ENCODE data around the gene PPP1R12B.
"Not testable (repeated sequence)": the region's sequence is repeated elsewhere in the genome, so short reads cannot be mapped to it uniquely, and the experiment has no call there.

PPP1R12B gene

DNA sequence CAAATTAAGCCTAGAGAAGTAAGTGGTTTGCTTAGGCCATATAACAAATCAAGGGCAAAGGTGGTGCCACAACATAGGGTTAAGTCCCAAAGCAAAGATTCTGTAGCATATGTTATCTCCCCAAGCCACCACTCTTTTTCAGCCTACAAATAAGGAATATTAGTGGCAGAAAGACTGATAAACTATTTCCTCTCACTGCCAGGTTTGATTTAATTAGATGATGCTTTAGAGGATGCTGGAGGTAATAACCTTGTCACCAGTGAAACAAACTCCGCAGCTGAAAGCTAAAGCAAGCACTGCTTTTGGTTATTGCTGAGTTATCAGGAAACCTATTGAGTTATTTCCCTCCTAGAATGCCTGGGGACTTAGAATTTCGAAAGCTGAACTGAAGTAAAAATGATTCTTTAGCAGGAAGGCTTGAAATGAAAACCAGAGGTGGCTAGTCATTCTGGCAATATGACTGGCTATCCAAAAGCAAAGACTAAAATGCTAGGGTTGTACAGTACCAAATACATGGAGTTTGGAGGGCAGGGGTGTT, 216.5 kb downstream of the PPP1R12B start:
- no peak for DNase-seq

DNA sequence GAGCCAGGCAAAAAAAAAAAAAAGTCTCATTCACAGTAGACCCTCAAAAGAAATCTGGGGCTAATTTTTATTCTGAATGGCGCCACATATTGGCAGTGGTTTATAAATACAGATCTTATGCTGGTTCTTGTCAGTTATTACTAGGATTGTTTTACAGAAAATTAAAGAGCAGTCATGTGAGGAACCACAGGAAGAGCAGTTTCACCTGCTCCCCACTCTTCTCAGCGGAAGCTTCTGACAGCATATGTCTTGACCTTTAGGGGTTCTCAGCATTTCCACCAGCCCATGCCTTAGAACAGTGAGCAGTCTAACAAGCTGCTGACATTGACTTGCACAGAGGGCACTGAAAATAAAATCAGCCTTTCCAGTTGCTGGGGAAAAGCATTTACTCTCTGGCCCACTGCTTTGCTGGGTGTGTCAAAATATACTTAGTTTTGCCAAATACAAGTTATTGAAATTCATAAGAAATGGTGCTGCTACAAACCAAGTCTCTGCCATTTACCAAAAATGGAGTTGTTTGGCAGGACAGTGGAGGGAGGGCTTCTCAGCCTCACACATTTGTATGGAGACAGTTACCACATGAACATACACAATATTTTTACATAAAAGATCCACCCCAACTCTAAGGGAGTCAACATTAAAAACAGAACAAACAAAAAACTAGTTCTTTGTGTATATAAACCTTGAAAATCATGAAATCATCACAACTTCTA, 217.5 kb downstream of the PPP1R12B start:
- no peak for DNase-seq

DNA sequence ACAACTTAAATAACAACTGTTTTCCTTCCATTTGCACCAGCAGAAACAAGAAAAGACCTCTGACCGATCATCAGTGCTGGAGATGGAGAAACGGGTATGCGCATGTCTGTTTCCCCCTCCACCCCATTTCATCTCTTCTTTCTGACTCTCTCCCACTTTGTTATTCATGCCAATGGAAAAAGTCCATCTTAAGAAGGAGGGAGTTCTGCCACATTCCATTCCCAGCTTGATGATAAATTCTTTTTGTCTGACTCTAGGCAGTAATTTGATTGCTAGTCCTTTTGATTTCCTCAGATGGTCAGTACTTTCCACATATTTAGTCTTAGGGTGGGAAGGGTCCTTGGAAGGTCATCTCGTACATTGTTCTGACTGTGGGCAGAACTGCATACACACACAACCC, 219.2 kb downstream of the PPP1R12B start:
- no peak for DNase-seq

DNA sequence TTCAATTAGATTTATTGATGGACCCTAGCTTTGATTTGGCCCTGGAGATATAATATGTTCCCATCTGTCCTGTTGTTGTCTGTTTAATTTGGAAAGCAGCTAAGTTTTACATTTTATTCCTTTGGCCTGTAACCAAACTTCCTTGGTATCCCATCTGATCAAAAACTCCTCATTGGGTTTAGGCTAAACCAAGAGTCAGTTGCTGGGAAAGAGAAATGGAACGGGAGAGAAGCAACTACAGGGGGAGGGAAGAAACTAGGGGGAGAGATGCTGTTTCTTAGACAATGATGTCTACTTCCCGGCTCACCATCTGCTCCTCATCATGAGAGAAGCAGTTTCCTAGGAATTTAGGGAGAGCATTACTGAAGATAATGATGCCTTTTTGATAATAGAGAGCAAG, 219.9 kb downstream of the PPP1R12B start:
- no peak for DNase-seq

DNA sequence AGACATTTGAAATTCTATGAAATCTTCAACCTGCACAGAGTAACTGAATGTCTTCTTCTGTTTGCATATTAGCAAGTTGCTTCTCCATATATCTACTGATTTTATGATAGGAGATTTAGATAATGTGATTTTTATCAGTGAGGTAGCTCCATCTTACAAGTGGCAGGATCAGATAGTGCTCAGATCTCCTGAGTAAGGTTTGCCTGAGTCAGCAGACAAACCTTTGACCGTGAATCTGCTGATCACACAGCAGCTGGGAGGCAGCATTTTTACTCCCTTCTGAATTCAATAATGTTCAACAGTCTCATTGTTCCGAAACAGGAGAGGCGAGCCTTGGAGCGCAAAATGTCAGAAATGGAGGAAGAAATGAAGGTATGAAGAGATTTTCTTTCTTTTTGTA, 220.3 kb downstream of the PPP1R12B start:
- DNase-seq: no peak

DNA sequence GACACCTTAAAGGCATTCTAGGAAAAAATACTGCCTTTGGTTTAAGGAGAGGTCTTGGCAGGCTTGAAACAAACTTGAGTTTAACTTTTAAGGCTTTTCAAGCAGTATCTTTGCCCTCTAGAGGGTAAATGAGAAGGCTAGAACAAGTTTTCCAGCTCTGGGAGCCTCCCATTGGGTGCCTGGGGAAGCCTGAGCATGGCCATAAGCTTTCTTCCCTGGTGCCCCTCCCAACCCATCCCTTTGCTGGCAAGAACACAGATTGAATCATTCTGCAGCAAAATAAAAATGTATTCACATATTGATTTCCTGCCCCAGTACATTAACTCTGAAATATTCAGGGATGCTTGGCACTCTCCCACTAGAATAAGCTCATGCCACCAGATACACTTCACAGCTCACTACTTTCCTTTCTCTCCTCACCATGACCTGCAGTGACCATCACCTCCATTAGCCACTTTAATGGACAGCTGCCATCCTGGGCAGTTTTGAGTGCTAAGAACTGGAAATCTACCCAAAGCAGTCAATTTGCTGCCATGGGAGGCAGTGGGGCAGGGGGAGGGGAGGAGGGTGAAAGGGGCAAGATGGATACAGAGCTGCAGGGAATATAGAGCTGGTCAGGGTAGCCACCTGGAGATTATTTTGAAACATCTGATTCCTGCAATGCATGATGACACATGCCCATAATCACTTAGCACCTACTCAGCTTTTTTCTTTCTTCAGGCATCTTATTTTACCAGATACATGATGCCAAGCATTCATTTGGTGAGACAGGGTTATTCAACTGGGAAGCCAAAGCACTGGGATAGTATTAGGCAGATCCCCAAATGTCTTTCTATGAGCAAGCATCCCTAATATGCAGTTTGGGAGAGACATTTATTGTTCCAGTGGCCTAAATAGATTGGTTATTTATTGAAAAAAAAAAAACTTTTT, 221.2 kb downstream of the PPP1R12B start:
- DNase-seq: no peak

DNA sequence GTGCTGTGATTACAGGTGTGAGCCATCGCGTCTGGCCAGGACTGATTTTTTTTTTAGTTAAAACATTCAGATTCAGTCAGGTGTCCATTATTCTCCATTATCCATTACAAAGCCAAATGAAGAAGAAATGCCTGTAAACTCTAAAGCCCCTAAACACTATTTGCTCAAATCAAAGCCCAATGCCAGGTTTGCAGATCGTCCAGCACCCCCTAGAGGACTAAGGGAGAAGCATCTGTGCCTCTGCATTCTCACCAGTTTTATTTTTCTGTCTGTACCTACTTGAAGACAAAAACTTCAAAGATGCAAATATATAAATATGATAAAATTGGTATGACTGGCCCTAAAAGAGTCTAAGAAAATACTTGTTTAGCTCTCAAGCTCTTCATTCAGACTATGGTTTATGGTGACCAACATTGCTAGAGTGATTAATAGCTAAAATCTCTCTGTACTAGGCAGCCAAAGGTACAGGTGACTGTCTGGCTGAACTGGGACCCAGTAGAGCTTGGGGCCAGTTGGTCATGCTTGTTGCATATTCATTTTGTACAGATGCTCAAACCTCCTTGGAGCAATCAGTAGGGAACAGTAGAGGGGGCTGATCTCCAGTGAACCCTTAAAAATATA, 223.3 kb downstream of the PPP1R12B start:
- DNase-seq: no peak

DNA sequence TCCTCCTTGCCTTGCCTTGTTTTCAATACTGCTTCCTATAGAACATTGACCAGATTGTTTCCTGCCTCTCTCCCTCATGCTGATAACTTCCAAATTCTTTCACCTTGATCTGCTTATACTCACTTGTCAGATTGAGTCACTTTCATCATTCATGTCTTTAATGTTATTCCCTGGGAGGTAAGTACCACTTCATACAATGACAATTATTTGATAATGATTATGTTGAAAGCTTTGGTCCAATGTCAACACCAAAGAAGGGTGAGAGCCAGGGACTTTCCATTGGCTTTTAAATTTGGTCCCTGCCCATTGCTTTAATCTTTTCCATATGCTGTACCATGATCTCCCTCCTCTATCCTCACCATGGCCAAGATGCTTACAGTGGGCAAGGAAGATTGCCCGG, 224.4 kb downstream of the PPP1R12B start:
- no peak for DNase-seq

DNA sequence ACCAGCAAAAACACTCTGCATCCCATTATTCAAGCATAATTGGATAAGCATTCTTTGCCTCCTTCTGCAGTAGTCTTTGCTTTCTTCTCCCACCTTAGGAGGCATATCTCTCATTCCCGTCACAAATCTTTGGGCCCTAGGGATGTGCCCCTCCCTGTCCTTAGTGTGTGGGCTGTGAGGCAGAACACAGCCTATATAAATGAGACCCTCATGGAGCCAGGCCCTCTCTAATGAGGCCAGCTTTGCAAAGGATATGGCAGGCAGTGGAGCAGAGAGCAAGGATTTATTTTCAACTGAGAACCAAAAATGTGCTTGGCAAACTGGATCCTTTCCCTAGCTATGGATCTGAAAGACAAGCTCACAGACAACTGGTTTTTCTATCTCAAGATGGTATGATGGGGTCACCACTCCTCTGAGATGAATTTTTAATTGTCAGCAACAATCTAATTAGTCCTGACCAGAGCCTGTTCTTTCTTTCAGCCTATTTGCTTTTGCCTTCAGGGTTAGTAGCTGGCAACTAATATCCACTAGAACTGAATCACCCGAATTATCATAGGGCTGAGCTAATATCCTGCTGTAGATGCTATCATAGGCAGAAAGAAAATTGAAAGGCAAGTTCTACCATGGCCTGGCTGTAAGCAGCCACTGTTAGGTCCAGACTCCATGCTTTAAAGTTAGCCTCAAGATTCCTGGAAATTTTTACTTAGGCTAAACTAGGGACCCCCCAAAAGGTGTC, 227.6 kb downstream of the PPP1R12B start:
- no peak for DNase-seq

DNA sequence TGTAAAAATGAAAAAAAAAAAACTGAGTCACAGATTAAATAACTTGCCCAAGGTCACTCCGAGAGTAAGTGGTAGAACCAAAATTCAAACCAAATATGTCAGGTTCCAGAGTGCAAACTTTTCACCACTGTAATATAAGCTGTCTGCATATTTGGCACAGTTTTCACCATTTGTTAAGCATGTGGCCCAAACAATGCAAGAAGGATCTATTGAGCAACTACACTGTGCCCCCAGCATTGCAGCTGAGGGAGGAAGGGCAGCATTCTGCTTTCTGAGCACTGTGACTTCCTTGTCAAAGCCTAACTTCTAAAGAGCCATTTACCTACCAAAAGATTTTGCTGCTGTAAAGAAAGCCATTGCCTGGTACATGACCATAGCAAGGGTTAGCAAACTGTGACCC, 228.3 kb downstream of the PPP1R12B start:
- DNase-seq: no peak

DNA sequence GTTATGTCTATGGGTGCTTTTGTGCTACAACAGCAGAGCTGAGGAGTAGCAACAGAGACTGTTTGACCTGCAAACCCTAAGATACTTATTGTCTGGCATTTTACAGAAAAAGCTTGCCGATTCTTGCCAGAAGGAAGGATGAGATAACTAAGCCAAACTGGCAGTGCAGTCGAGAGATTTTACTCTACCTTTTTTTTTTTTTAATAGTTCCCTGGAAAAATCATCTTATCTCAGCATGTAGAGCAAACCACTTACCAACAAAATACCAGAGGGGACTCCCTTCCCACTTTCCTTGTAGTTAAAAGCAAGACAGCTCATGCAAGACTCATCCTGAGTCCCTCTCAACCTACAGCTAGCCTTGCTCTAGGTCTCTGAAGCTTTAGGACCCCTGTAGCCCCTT, 228.9 kb downstream of the PPP1R12B start:
- no peak for DNase-seq

DNA sequence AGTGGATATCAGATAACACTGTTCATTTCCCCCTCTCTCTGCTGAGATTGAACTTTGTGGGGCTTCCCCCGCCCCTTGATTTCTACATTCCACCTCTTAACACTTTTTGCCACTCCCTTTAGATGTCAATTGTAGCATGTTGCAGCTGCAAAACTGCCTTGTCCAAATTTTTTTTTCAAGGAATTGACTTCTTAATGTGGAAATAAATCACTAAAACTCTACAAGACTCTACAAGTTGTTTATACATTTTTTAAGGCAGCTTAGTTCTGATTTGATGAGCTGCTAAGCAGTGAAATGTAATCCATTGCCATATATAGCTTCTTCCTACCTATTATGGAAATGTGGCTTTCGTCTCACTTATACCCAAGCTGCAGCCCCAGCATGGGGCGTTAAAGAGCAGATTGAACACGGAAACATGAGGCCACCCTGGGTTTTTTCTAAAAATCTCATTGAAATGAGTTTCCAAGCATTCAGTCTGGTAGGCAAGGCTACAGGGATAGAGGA, 229.6 kb downstream of the PPP1R12B start:
- no peak for DNase-seq

DNA sequence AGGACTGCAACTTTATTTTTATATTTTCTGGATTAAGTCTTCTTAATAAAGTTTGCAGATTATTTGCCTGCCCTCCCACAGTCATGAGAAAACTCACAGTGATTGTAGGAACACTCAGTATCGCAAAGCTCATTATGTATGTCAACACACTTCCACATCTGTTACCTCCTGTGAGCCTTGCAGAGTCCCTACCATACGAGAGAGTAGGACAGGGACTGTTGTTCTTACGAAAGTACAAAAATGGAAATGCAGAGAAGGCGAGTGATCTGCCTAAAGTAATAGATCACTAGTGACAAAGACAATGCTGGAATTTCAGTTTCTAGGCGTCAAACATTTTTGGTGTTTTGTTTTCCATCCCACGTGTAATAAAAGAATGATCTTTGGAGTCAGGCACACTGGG, 230.1 kb downstream of the PPP1R12B start:
- no peak for DNase-seq

DNA sequence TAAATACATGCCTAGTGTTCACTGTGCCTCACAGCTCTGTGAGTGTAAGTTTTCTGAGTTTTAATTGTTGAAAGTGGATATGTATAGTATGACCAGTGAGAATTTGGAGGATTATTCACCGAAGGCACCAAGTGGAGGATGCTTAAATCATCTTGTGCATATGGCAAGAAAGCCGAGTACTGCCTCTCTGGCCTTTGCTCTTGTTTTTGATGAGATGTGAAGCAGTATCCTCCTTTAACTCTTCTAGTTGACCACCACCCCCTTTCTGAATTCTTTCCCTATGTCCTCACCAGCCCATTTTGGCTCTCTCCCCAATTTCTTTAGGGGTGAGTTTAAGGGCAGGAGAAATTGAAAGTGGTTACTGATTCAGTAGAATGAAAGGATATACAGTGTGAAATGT, 231.3 kb downstream of the PPP1R12B start:
- no peak for DNase-seq

DNA sequence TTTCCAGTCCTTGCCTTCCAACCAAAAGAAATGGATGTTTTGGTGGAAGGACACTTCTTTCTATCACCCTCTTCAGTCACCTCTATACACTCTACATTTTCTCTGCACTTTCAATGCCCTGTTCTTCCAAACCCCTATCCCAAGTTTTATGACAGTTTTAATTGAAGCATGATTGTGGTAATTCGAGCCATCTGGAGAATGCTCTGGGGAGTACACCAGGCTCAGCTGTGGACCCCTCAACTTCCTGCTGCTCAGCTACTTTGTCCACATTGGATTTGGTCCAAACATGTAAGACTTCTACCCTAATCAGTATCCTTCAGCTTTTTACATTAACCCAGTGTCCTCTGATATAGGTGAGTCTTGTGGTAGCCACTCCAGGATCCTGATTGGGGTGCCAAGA, 232.1 kb downstream of the PPP1R12B start:
- DNase-seq: no peak

DNA sequence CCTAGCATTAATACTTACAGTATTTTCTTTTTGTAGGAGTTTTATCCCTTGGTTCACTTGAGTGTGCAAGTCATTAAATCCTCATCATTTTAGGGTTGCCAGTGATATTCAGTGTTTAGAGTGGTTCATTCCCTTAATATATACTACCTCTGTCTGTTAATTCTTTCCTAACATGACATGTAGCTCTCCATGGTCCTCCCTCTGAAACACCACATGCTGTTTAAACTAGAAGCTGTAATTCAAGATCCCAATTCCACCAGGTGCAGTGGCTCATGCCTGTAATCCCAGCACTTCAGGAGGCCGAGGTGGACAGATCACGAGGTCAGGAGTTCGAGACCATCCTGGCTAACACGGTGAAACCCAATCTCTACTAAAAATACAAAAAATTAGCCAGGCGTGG, 233.9 kb downstream of the PPP1R12B start:
- DNase-seq: not testable (repeated sequence)

DNA sequence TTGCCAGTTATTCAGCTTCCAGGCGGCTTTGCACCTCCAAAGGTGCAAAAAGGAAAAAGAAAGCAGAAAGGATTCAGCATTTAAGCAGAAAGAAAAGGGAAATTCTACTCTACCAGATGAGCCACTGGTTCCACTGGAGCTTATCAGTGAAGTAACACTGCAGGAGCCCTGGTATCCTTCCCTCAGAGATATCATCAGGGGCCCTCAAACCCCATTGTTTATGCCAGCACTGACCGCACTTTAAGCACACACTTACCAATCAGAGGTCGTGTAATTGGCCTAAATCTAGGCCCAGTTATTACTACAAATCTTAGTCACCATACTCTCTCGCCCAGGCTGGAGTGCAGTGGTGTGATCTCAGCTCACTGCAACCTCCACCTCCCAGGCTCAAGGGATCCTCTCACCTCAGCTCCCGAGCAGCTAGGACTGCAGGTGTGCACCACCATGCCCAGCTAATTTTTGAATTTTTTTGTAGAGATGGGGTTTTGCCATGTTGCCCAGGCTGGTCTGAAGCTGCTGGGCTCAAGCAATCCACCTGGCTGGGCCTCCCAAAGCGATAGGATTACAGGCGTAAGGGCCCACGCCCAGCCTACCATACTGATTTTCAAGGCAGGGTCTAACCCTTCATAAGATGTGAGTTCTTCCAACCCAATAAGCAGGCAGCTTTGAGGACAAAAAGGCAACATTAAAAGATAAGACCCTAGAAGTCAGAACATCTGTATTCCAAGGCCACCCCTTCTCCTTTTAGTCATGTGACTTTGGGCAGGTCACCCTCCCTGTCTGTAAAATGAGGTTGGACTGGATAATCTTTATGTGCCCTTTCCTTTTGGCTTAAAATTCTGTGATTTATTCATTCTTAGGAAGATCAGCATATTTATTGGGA, 236.4 kb downstream of the PPP1R12B start:
- DNase-seq: no peak

DNA sequence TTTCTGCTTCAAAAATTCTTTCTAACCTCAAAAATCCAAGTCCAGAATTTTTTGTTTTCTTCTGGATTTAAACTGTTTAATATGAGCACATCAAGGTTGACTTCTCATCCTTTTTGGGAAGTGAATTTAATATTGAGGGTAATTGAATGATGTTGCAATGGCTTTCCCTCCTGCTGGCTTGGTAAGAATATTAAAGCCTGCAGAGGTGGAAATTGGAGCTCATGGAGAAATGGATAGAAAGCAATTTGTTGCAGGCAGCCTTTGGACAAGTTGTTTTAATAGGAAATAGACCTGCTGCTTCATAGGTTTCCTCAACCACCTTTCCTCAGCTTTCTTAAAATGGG, 237.1 kb downstream of the PPP1R12B start:
- no peak for DNase-seq

DNA sequence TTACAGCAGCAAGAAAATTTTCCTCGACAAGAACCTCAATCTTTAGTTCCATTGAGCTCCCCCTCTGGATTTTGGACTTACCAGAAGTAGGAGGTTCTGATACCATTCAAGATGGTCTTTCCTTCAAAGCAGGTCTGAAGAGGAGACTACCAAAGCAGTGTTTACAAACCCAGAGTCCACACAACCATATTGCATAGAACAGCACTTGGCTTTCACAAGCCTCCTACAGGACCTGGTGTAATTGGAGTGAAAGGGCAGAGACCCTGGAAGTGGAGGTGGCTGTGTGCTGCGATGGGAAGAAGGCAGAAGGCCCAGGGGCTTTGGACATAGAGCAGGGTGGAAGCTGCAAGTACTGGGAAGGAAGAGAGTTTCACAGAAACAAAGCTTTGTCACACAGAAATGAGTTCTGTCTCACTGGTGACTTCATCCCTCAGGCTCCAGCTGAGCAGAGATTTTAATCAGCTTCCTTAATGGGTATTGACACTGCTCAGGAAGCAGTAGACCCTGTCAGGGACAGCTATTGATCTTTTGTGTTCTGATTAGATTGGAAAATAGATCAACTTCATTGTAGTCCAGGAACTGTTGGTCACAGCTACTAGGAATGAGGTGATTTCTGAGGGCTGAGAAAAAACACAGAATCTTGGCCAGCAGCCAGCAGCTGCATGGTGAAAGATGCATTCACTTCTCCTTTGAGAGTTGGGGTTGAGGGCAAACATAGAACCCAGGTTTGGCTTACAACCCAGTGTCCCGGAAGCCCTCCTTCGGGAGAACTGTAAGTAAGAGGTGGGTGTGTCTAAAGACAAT, 237.7 kb downstream of the PPP1R12B start:
- DNase-seq: no peak

DNA sequence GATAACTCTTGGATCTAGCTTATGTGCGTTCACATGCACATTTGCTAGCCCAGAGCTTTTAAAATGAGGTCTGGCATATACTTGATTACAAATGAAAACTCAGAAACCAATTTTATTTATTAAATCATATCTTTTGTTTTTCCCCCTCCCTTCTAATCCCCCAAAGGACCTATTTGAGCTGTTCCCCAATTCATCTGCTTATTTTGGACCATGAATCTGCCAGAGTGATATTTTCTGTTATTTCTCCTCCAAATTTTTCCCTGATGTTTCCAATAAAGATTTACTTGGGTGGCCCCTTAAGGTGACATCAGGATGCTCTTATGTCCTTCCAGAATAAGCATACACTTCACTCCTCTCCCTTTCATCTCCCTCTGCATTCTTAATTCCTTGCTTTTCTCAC, 238.4 kb downstream of the PPP1R12B start:
- DNase-seq: no peak
